Stimulated activated effector memory CD8-positive, alpha-beta T cell treated with anti-CD3 and anti-CD28 coated beads, Interleukin-12 subunit alpha, Interleukin-12 subunit beta, amount 100 ng/mL, for 72 hours (primary cell): ENCODE measurements around the gene STK11.

Experiments used
- ATAC-seq: fragments of 150-1000 bp; cut with Tn5 transposase; 2 replicates; pipeline ENCODE4 v1.10.0; 2021
- DNase-seq, 2 donors: peaks; one replicate each; pipeline ENCODE4 v3.0.0; 2021 to 2022; ENCODE audit warnings: low spot score in 2 of 2
- H3K27ac Mint-ChIP-seq: one replicate; pipeline ENCODE4 v1.8.0; 2022; ENCODE audit warnings: mild to moderate bottlenecking, mixed read lengths
- H3K36me3 Mint-ChIP-seq: one replicate; pipeline ENCODE4 v1.8.0; 2022; ENCODE audit warnings: mild to moderate bottlenecking, mixed read lengths
- H3K4me1 Mint-ChIP-seq: one replicate; pipeline ENCODE4 v1.8.0; 2022; ENCODE audit warnings: mixed read lengths
- H3K4me3 Mint-ChIP-seq: one replicate; pipeline ENCODE4 v1.8.0; 2022; ENCODE audit warnings: mild to moderate bottlenecking, mixed read lengths
- H3K9me3 Mint-ChIP-seq: one replicate; pipeline ENCODE4 v1.8.0; 2022; ENCODE audit warnings: mixed read lengths

STK11 gene

DNA sequence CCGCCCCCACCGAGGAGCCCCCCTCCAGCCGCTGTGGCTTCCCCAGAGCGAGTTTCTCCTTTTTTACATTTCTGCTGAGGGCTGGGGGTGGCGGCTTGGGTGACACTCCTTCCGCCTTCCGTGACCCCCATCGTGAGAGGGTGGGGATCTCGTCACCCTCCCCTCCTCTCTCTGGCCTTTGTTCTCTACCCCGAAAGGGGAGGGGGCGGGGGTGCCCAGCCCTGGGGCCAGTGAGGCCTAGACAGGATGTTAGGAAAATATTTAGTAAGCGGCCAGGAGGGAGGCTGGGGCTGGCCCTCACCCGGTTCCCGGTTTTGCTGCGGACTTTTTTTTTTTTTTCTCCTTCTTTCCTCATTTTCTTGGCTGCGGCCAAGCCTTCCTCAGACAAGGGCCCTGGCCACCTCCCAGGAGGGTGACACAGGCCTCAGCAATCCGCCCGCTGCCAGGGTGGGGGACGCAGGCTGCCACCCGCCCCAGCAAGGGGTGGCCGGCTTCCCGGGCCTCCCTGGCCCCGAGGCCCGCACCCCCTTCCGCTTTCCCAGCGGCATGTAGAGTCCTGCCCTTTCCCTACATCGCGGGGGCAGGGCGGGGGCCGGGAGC, 46.7 kb downstream of the STK11 start:
- Mint-ChIP-seq H3K4me1 (peaks cover 17% of the 10 kb centered on the region), H3K9me3 (no peaks in the 10 kb centered on the region), H3K27ac (peak overlapping the region; percentile 94), H3K4me3 (peak overlapping the region; percentile 90), H3K36me3 (peaks cover 80% of the 10 kb centered on the region)
- DNase-seq (peak in 1 of 2 donors; percentile 80), ATAC-seq (peak; percentile 11)

DNA sequence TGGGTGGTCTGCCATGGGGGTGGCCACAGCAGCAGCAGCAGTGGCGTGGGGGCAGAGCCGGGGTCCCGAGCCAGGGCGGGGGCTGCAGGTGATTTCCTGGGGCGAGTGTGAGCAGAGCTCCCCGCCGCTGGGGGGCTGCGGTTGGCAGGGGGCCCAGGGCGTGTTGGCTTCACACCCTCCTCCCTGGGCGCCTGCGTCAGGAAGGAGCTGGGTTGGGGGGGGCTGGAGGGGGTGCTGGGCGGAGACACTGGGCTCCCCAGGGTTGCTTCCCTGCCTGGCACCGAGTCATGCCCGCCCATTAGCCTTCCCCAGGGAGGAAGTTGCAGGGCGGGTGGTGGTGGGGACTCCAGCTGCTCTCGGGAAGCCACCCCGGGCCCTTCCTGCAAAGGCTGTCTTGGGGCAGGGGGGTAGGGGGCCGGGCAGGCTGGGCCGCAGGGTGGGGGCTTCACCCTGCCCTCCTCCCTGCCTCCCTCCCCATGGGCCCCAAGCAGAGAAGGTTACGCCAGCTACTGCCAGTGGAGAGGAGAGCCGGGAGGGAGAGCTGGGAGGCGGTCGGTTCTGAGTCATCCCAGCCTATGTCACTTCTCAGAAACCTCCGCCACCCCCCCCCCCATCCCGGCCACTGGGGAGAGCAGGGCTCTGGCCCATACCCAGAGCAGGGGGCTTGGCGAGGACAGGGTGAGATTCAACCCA, 47.4 kb downstream of the STK11 start:
- peak overlapping the region; percentile 90 for H3K4me3 Mint-ChIP-seq
- peaks cover 87% of the 10 kb centered on the region for H3K36me3 Mint-ChIP-seq
- H3K27ac Mint-ChIP-seq = peak overlapping the region; percentile 94
- H3K9me3 Mint-ChIP-seq = no peaks in the 10 kb centered on the region
- H3K4me1 Mint-ChIP-seq = peaks cover 24% of the 10 kb centered on the region
- DNase-seq = peak; percentile 59 to 87
- ATAC-seq = peak; percentile 44

DNA sequence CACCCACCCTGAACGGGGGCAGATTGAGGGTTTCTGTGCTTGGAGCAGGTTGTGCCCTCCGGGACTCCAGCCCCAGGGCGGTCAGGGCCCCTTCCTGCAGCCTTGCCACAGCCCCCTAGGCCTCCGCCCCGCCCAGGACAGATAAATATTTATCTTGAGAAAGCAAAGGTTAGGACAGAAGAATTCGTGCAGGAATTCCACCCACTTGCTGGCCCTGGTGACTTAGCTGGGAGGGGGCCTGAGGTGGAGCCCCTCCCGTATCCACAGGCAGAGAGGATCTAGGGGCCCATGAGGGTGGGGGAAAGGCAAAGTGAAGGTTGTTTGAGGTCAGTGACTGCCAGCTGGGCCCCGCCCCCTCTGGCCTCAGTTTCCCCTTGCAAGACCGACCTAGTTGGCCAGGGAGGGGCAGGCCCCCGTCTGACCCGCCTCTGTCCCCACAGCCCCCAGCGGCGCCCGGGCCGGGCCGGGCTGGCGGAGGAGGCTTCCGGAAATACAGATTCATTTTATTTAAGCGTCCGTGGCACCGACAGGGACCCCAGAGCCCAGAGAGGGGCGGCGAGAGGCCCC, 48.0 kb downstream of the STK11 start:
- Mint-ChIP-seq H3K36me3 (peaks cover 88% of the 10 kb centered on the region), H3K27ac (peak overlapping the region; percentile 92), H3K9me3 (no peaks in the 10 kb centered on the region), H3K4me3 (peak overlapping the region; percentile 90), H3K4me1 (peaks cover 28% of the 10 kb centered on the region)
- ATAC-seq = no peak
- peak in 1 of 2 donors; percentile 48 for DNase-seq

DNA sequence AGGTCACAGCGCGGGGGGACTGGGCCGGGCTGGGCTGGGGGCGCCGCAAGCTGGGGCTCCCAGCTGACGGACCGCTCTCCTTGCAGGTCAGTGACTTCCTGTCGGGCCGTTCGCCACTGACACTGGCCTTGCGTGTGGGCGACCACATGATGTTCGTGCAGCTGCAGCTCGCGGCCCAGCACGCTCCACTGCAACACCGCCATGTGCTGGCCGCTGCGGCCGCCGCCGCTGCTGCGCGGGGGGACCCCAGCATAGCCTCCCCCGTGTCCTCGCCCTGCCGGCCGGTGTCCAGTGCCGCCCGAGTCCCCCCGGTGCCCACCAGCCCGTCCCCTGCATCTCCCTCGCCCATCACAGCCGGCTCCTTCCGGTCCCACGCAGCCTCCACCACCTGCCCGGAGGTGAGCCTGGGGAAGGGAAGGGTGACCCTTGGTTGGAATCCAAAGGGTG, 48.5 kb downstream of the STK11 start:
- Mint-ChIP-seq H3K27ac (peak overlapping the region; percentile 75), H3K4me1 (peaks cover 28% of the 10 kb centered on the region), H3K9me3 (no peaks in the 10 kb centered on the region), H3K36me3 (peaks cover 92% of the 10 kb centered on the region), H3K4me3 (peak overlapping the region; percentile 90)
- ATAC-seq = no peak
- DNase-seq = no peak

DNA sequence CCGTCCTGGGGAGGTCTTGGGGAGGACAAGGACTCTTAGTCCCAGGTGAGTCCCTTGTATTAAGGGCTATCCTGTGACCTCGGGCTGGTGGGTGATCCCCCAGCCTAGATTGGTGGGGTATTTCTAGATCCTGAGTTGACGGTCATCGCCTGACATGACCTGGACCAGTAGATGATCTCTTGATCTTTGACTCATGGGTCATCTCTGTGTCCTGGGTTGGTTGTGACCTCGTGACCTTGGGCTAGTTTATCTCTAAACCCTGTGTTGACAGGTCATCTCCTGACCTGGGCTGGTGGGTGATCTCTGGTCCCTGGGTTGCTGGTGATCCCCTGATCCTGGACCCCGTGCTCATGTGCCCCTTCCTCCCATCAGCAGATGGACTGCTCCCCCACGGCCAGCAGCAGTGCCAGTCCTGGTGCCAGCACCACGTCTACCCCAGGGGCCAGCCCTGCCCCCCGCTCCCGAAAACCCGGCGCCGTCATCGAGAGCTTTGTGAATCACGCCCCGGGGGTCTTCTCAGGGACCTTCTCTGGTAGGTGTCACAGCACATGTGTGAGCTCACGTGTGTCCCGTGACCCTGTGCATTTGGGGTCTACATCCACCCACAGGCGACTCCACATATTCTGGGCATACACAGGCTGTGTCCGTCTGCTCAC, 49.1 kb downstream of the STK11 start:
- peaks cover 94% of the 10 kb centered on the region for H3K36me3 Mint-ChIP-seq
- DNase-seq (no peak), ATAC-seq (no peak)
- H3K9me3 Mint-ChIP-seq = no peaks in the 10 kb centered on the region
- peak overlapping the region; percentile 90 for H3K4me3 Mint-ChIP-seq
- H3K4me1 Mint-ChIP-seq = peaks cover 31% of the 10 kb centered on the region
- H3K27ac Mint-ChIP-seq = peak overlapping the region; percentile 75

DNA sequence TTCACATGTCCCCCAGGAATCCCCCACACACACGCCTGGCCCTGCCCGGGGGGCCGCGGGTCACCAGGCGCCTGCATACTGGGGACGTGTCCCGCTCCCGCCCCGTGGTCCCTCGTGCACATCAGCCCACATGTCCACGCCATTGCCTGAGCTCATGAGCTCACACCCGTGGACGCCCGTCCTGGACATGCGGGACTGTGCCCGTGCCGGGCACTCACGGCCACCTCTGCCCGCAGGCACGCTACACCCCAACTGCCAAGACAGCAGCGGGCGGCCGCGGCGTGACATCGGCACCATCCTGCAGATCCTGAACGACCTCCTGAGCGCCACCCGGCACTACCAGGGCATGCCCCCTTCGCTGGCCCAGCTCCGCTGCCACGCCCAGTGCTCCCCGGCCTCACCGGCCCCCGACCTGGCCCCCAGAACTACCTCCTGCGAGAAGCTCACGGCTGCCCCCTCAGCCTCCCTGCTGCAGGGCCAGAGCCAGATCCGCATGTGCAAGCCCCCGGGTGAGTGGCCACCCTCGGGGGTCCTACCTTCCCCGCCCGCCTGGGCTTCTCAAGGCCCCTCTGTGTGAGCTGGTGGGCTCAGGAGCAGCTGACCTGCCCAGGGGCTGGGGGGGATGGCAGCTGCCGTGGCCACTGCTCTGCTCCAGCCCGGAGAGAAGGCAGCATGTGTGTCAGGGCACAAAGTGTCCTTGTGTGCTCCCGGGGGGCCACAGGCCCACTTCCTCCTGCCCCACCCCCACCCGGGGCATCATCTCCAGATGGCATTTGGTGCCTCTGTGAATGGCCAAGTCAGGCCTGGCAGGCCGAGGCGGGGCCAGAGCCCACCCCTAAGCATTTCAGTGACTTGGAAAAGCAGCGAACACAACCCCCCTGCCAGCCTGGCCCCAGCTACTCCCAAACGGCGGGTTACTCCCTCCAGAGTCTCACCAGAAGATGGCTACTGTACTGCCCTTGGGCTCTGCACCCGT, 49.9 kb downstream of the STK11 start:
- Mint-ChIP-seq H3K4me1 (peaks cover 35% of the 10 kb centered on the region), H3K36me3 (peaks cover 96% of the 10 kb centered on the region), H3K9me3 (no peaks in the 10 kb centered on the region), H3K4me3 (peak overlapping the region; percentile 90), H3K27ac (peak overlapping the region; percentile 75)
- ATAC-seq (no peak), DNase-seq (no peak)

DNA sequence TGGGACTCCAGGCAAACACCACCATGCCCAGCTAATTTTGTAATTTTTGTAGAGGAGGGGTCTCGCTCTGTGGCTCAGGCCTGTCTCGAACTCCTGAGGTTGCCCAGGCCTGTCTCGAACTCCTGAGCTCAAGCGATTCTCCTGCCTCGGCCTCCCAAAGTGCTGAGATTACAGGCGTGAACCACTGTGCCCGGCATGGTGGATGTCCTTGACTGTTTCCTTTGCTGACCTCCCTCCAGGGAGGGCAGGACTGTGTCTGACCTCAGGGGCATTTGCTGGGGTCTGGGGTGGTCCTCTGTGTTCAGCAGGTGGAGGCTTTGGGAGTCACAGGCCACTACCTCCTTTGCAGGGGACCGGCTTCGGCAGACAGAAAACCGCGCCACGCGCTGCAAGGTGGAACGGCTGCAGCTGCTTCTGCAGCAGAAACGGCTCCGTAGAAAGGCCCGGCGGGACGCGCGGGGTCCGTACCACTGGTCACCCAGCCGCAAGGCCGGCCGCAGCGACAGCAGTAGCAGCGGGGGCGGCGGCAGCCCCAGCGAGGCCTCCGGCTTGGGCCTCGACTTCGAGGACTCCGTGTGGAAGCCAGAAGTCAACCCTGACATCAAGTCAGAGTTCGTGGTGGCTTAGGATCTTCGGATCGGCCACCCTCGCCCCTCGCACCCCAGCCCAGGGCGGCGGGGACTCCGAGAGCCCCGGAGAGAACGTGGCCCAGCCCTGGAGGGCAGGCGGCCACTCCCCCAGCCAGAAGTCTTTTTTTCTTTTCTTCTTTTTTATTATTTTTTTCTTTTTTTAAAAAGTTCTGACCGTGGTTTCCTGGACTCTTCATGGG, 51.3 kb downstream of the STK11 start:
- Mint-ChIP-seq H3K4me3 (peak overlapping the region; percentile 98), H3K9me3 (no peaks in the 10 kb centered on the region), H3K36me3 (peaks cover 91% of the 10 kb centered on the region), H3K27ac (peak overlapping the region; percentile 97), H3K4me1 (peaks cover 43% of the 10 kb centered on the region)
- ATAC-seq (no peak), DNase-seq (no peak)

DNA sequence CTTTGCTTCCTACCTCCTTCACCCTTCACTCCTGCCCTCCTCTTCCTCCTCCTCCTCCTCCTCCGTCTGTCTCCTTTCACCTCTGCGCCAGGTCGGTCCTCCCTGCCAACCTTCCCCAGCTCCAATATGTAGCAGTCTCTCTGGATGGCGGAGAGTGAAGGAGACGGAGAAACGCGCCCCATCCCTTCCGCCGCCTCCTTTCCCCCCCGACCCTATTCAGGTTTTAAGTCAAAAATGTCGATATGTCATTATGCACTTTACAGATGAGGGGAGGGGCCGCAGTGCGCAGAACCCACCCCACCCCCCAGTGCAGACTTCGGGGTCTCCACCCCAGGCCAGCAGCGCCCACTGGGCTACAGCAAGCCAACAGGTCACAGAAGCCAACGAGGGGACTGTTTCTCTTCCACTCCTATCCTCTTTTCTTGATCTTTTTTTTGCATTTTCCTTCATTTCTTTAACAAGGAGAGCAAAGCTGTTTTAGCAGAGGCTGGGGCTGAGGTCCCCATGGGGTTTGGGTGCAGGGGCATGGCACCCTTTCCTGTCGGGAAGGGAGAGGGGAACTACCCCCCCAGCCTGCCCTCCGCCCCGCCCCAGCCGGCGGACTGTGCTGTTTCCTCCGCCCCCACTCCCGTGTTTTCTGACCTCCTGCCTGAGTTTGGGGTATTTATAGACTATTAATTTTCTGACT, 52.0 kb downstream of the STK11 start:
- Mint-ChIP-seq H3K36me3 (peaks cover 87% of the 10 kb centered on the region), H3K4me1 (peaks cover 48% of the 10 kb centered on the region)
- ATAC-seq = no peak

DNA sequence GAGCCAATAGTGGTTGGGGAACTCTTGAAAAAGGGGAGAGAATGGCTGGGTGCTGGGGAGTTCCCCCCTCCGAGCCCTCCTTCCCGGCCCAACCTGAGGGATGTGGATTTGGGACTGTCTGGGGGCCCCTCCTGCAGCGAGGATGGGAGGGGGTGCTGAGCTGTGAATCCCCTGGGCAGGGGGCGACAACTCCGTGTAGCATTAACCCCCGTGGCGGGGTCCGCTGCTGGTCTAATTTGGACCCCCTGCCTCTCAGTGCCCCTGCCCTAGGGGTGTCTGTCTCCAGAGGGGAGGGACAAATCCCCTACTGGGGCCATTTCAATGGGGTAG, 52.5 kb downstream of the STK11 start:
- DNase-seq (no peak), ATAC-seq (no peak)
- Mint-ChIP-seq H3K4me1 (peaks cover 52% of the 10 kb centered on the region), H3K9me3 (no peaks in the 10 kb centered on the region), H3K36me3 (peaks cover 82% of the 10 kb centered on the region), H3K4me3 (peak overlapping the region; percentile 98), H3K27ac (peak overlapping the region; percentile 97)

More for the DNA sequence above, 52.0 kb downstream of the STK11 start:
- no peaks in the 10 kb centered on the region for H3K9me3 Mint-ChIP-seq
- H3K27ac Mint-ChIP-seq = peak overlapping the region; percentile 97
- H3K4me3 Mint-ChIP-seq = peak overlapping the region; percentile 98
- DNase-seq = no peak

DNA sequence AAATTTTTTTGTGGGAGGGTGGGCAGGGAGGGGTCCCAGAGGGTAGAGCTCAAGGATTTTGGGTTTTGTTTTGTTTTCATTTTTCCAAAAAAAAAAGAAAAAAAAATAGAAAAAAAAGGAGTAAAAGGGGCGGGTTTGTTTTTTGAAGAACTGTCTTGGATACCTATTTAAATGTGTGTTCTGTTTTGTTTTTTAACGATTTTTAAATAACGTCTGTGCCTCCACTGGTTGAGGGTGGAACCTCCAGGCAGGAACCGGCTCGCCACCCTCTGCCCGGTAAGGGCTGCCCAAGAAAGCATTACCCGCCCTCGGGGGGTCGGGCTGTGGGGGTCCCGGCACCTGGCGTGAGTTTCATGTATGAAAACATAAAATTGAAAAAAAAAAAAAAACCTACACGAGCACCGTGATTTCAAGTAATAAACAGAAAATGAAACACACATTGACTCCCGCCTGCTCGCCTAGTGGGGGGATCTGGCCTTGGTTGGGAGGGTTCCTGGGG, 53.2 kb downstream of the STK11 start:
- H3K36me3 Mint-ChIP-seq = peaks cover 75% of the 10 kb centered on the region
- H3K9me3 Mint-ChIP-seq = no peaks in the 10 kb centered on the region
- H3K27ac Mint-ChIP-seq = peak overlapping the region; percentile 97
- H3K4me3 Mint-ChIP-seq = peak overlapping the region; percentile 98
- peaks cover 50% of the 10 kb centered on the region for H3K4me1 Mint-ChIP-seq
- DNase-seq = no peak
- ATAC-seq = no peak

DNA sequence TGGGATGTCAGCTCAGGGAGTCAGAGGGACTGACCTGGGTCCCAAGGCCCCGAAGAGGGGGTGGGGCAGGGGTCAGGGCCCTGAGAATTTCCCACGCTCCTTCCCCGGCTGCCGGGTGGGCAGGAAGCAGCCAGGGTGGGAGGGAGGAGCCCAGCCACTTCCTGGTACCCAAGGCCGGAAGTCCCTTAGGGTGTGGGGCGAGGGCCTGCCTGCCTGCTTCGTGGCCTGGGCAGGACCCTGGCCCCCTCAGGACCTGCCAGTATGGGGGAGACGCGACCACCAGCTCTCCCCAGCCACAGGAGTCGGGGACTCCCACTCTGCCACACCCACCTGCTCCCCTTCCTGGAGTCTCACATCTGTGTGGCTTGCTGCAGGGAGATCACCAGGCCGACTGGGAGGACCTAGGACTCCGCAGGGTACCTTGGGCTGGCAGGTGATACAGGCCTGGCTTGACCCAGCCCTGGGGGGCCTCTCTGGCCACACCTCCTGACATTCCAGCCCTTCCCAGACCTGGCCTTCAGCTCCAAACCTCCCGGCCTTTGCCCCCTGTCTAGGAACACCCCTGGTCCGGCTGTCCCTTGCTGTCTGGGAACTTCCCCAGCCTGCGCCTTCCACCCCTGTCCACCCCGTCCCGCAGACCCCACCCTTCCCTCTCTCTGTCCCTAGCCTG, 53.8 kb downstream of the STK11 start:
- DNase-seq (peak; percentile 61 to 92), ATAC-seq (peak; percentile 56)
- Mint-ChIP-seq H3K36me3 (peaks cover 74% of the 10 kb centered on the region), H3K9me3 (no peaks in the 10 kb centered on the region), H3K27ac (peak overlapping the region; percentile 97), H3K4me1 (peaks cover 50% of the 10 kb centered on the region), H3K4me3 (peak overlapping the region; percentile 98)

DNA sequence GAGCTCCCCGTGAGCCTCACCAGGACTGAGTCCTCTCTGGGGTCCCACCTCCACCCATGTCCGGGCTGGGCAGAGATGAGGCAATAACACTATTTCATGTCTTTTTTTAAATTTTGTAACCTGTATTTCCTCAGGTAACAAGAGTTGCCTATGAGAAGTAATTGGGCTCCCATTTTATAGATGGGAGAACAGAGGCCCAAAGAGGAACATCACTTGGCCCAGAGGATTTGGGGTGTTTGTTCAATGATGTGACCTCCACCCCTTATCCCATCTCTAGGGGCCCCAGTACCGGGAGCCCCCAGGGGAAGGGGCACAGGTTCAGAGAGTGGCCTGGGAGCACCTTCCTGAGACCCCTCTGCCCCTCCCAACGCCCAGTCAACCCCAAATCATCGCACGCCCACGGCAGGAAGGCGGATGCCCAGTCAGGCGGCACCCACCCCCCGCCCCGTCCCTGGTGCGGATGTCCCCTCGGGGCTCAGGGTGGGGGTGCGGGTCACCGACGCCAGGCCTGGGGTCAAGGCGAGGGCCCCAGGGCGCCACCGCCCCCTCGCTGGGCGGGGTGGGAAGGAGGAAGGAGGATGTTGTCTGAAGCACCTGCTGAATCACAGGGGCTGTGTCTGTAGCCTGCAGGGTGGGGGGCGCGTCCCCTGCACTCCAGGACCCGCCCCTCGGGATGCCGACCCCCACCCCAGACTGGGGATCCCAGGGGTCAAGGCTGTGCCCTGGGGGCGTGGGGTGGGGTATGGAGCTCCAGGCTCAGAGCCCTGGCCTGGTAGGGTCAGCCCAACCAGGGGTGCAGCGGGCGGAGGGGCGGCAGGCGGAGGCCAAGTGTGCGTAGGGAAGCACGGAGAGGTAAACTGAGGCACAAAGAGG, 54.5 kb downstream of the STK11 start:
- H3K4me1 Mint-ChIP-seq = peaks cover 52% of the 10 kb centered on the region
- DNase-seq (peak; percentile 57 to 86), ATAC-seq (peak; percentile 52)
- peak overlapping the region; percentile 98 for H3K4me3 Mint-ChIP-seq
- H3K9me3 Mint-ChIP-seq = no peaks in the 10 kb centered on the region
- peak overlapping the region; percentile 97 for H3K27ac Mint-ChIP-seq
- H3K36me3 Mint-ChIP-seq = peaks cover 74% of the 10 kb centered on the region
